NCI-H2081 (cell line): Measurements from ENCODE around the gene NMT1.

Source experiments
- DNase-seq, 2 experiments: peaks; one replicate each; lab custom pipeline; 2025; lab: John Stamatoyannopoulos, UW

Gene NMT1

DNA sequence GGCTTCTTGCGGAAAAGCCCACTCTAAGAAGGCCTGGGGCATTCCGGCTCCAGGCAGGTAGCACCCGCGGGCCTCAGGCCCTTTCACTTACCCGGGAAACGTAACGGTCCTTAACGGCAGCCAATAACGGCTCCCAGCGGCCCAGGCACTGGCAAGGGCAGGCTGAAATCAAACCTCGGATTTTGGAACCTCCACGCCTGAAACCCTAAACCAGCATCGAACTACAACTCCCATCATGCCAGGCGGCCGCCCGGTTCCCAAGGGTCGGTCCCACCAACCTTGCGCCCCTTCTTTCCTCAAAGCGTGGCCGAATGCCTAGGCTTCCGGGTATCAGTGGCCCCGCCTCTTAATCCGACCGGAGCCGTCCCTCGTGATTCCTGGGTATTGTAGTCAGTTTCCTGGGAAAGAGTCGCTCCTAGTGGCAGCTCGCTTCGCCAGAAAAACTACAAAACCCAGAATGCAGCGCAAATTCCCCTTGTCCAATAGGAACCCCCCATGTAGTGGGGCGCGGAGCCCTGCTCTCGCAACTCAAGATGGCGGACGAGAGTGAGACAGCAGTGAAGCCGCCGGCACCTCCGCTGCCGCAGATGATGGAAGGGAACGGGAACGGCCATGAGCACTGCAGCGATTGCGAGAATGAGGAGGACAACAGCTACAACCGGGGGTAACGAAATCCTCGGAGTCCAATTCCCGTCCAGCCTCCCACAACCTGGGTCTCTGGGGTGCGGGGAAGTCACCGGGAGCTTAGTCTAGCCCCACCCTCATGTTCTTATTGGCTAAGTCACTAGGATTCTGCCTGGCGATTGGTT lies at the start of gene NMT1:
NMT1 (plus strand) TSS at position 521 of the 809 bp plus-strand sequence; CDS start at position 534, 13 bp downstream.
- peak; percentile 100 for DNase-seq

DNA sequence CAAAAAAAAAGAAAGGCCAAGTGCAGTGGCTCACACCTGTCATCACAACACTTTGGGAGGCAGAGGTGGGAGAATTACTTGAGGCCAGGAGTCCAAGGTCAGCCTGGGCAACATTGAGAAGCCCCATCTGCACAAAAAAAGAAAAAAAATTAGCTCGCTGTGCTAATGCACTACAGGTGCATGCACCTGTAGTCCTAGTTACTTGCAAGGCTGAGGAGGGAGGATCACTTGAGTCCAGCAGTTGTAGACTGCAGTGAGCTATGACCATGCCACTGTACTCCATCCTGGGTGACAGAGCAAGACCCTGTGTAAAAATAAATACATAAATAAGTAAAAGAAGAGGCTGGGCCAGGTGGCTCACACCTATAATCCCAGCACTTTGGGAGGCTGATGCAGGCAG lies 49.4 kb upstream of the NMT1 start:
- no peak for DNase-seq

DNA sequence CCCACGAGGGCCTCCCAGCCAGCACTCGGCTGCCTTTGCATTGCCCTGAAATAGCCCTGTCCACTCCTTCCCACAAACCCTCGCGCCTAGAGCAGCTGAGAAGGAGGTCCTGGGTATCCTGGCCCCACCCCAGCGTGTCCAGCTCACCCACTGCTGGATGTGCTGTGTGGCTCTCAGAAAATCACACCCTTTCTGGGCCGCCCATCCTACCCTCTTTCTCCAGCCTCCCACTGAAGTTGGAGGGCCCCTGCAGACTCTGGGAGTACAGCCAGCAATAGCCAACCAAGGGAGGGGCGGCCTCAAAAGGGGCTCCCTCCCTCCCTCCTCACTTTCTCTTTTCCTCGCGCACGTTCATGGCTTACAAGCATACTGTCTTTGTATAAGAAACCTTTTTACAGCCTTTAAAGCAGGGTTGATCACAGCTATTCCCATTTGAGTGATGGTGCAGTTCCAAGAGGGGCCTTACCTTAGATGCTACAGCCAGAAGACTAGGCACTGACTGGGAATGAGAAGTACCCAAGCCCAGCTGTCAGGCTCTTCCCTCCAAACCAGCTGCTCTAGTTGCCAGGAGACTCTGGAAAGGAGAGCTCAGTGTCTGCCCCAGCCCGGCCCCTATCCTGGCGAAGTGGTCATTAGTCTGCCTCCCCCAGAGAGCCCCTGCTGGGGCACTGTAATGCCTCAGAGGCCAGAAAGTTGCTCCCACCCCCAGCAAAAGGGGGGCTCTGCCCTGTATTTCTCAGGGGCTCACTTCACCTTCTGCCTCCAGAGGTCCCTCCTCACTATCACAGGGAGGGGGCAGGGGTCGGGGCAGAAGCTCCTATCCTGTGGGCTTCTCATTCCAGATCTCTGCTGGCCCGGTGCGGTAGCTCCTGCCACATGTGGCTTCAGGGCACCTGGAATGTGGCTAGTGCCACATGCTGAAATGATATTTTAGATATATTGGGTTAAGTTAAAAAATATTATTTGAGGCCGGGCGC lies 47.8 kb upstream of the NMT1 start:
- DNase-seq, result peak; percentile 68 to 82

DNA sequence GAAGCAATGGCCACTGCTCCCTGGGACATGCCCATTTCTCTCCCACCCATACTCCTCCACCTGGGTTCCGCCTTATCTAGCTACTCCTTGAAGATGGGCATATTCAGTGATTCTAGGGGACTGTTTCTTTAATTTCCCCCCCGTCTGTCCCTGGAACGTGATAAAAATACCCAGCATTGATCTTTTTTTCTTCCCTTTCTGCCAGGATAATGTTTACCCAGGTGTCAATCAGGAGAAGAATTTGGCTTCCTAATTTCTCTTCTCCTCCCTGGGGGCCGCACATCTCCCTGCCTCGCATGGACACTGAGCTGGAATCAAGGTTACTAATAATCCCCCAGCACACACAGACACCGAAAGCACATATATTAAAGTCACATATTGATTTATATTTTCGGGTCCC lies 44.9 kb upstream of the NMT1 start:
- no peak for DNase-seq

DNA sequence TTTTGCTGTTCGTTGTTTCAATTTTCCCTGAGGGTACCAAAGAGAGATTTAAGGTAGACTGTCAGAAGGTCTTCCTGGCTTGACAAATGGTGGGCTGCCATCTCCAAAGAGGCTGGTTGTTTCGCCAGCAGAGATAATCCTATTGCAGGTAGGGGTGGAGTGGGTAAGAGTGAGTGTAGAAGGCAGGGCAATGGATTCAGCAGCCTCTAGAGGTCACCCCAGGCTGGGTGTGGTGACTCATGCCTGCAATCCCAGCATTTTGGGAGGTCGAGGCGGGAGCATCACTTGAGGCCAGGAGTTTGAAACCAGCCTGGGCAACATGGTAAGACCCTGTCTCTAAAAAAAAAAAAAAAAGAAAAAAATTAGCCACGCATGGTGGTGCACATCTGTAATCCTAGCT lies 44.3 kb upstream of the NMT1 start:
- DNase-seq, result no peak

DNA sequence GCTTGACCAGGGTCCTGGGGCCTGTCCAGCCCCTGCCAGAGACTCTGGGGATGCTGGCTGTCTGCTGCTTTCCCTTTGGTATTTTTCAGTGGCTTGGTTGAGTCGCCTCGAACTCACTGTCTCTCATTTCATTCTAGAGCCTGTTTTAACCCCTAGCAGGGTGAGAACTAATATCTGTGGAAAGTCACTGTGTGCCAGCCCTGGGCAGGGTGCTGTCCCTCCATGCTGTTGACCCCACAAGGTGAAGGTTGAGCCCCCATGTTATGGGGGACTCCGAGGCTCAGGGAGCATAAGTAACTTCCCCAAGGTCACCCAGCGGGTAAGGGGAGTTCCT lies 42.6 kb upstream of the NMT1 start:
- DNase-seq, result no peak

DNA sequence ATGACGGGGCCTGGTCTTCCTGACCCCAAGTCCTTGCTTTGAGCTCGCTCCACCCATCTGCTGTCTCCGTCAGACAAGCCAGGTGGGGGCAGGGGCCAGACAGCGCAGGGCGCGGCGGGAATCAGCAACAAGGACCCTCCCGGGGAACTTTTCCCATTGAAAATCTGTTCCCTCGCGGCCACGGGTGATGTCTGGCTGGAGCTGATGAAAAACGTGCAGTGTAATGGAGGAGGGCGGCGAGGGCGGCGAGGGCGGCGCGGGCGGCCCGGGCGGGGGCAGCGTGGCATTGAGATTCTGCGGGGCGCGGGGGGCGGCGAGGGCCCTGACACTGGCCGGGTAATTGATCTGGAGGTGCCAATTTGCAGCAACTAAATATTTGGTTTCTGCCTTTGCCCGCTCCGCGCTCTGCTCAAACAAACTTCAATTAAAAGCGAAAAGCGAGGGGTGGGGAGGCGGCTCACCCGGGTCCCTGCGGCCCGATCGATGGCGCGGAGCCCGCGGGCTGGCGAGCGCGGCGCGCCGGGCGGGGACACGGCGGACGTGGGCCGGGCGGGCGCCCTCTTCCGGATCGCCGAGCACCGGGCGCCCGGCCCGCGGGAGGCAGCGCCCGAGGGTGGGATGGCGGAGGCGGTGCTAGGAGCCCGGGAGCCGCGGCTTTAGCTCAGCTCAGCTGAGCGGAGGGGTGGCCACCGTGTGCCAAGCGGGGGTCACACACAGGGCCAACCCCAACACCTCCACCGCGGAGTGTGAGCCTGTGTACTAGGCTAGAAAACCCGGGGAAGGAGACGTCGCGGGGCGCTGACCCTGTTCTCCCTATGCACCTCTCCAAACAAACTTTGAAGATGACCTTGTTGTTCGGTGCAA lies 42.0 kb upstream of the NMT1 start:
- peak; percentile 37 to 51 for DNase-seq

DNA sequence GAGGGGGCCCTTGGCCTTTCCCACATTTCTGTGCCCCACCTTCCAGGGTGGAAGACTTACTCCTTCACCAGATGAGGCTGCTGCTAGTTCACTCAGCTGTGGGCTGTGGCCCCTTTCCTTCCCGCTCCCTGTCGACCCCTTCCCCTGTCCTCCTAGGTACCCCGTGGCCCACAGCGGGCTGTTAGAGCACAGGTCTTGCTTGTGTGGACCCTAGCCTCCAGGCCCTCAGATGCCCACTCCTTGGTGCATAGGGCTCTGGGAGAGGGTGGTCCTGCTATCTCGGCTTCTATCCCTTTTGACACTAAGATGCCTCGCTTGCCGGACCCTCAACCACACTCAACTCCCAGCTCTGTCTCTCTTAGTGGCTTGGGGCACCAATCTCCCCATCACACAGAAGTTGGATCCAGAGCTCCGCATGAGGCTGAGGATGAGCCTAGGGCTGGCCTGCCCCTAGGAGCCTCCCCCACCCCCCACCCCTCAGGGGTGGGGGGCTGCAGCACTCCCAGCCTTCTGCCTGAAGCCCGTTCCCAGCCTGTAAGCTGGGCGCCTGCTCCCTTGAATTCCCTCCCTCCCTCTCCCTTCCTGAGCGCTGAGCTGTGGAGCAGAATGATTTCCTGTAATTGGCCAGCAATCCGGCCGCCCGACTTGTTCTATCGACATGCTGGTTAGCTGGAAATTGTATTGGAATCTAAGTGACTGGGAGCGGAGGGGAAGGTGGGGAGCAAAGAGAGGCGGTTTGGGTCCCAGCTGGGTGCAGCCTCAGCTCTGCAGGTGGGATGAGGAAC lies 40.6 kb upstream of the NMT1 start:
- DNase-seq, result peak; percentile 20 to 24

DNA sequence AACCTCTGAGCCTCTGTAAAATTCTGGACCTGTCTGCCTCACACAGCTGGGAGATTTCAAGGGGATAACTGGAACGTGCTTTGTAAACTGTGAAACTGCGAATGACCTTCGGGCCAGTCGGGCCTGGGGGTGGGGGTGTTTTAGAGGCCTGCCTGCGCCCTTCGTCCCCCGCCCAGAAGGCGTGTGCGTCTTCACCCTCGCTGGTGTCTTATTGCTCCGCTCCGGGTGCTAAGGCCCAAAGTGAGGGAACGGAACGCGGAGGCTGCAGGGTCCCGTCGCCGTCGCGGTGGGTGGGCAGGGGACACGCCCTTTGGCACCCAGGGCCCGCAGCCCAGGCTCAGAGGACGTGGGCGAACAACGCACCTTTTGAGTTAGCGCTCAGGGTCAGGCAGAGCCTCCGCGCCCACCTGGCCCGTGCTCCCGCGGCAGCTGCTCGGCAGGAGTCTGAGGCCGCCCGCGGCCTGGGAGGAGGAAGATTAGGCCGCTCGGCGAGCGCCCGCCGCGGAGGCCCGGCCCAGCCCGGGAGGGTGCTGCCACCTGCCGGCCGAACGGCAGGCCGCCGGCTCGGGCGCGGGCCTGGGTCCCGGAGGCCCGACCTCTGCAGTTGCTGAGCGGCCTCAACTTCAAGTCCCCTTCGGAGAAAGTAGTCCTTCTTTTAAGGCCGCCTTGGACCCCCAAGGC lies 39.4 kb upstream of the NMT1 start:
- DNase-seq, result peak; percentile 63 to 68

DNA sequence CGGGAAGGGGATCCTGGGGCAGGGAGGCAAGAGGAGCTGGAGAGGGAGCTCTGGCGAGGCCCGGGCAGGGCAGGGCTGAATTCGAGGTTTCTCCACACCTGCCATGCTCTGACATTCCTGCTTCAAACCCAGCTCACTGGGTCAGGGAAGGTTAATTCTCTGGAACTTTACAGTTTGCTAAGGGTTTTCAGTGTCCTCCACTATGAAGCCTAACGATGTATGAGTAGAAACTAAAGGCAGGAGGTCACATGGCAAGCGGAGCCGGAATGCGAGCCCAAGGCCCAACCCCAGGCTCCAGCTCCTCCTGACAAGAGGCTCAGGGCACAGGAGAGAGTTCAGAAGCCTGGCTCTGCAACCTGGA lies 38.8 kb upstream of the NMT1 start:
- no peak for DNase-seq

DNA sequence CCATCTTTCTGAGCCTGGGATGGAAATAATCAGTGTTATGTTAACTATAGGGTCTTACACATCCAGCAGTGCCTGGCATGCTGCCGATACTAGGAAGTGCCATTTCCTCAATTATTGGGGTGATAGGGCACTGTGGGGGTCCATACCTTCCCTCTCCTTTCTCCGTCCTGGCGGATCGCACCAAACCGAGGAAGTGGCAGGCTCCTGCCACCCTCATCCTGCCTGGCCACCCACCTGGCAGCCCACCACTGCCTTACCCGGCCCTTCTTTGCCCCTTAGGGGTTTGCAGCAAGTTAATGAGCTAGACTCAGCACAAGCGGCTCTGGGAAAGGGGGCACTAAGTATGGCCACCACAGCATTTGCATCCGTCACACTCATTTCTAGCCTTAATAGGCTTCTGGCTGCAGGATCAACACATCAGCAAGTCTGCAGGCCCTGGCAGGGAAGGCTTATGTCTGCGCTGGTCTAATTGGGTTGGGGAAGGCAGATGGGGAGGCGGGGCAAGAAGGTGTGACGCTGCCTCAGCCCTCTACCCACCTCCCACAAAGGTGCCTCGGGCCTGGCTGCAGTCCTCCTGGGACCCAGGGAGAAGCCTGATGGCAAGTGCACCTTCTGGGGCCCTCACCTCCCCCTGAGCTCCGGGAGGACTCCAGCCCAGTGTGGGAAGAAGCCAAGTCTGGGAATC lies 38.3 kb upstream of the NMT1 start:
- DNase-seq, result no peak

DNA sequence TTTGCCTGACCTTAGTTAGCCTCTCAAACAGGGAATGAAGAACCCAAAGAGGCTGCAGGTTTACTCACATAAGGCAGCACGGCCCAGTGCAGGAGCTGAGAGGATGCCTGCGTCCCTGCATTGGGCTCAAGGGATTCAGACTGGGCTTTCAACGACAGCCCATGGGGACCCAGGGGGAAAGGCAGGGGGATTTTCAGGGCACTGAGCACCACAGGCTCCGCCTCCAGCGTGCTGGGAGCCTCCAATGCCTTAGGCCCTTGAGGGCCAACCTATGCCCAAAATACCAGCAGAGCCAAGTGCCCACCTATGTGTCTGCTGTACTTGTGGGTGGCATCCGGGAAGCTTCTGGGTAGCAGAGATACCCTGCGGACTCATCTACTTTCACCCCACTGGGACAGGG lies 32.0 kb upstream of the NMT1 start:
- no peak for DNase-seq

DNA sequence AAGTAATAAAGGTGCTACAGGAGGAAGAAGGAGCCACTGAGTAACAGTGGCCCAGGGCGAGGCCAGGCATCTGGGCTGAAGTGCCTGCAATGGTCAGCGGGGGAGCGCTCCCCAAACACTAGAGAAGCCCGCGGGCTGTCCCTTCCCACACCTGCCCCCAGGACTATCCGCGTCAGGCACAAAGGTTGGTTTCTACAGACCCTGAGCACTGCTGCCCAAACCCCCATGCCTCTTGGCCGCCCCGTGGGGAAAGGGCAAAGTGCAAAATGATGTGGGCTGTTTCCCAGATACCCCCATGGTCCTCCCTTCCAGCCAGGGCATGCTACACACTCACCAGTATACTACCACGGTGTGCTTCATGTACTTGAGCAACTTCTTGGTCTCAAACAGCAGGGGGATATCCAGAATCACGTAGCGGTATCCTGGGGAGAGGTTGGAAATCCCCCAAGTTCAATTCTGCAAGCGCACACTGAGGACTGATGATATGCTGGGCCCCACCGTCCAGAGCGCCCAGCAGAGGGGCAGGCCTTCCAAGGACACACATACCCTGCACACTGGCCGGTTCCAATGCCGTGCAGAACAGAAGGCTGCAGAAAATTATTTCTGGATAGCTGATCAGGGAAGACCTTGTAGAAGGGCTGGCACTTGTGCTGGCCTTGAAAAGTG lies 31.2 kb upstream of the NMT1 start:
- no peak for DNase-seq

DNA sequence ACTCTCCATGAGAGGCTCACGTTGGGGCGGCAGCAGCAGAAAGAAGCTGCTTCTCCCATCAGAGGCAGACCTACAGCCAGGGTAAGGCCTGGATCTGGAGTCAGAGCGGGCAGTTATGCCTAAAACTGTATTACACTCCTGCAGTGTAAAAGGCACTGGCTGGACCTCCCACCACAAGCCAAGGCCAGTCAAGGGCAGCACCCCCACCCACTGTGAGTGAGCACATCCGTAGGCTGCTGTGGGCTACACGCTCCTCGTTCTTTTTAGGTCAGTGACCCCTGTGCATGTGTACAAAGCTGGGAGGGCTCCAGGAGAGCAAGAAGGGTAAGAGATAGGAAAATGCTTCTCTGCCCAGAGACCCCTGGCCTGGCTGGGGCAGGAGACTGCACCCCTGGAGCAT lies 30.4 kb upstream of the NMT1 start:
- no peak for DNase-seq

DNA sequence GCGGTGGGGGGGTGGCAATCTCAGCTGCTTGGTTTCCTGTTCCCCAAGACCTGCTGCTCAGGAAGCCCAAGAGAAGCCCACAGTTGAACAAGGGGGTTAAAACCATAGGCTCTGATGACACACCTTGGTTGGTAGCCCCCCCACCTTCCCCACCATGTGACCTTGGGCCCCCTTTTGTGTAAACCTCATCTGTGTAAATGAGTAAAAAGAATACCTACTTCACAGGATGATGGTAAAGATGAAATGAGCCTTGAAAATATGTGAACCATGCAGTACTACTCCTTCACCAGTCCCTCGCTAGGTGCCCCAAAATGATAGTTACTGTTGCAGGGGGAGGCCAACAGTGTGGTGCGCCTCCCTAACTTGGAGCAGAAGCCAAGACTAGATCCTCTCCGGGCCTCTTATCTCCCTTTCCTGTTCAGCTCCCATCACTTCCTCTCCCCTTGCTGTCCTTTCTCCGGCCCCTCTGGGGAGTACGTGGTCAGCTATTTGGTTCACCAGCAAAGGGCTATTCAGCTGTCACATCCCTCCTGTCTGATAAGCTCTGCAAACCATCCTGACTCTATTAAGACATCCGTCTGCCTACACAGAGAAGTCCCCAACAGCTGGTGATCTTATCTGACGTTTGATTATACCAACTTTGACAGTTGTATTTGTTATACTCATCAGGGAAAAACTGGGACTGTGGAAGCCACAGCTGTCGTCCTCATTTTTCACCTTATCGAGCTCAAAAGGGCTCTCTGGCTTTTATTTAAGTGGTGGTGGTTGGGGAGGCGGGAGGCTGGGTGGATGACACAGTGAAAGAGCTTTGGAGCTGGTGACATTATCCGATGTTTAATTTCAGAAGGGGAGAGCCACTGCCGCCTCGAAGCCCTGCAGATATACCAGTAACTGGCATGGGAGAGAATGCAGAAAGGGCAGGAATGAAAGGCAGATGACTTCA lies 29.6 kb upstream of the NMT1 start:
- no peak for DNase-seq

DNA sequence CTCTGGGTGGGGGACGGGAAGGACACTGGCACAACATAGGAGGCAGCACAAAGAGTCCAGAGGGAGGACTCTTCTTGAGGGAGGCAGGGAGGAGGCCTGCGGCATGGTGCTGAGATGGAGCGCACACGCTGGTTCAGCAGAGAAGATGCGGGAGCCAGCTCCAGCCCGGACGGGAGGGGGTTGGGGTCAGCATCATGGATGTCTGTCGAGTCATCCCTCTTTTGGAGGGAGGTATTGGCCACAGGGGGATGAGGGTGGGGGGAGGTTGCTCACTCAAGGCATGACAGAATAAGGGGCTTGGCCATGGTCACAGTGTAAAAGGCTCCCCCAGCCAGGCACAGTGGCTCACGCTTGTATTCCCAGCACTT lies 29.0 kb upstream of the NMT1 start:
- DNase-seq, result no peak

DNA sequence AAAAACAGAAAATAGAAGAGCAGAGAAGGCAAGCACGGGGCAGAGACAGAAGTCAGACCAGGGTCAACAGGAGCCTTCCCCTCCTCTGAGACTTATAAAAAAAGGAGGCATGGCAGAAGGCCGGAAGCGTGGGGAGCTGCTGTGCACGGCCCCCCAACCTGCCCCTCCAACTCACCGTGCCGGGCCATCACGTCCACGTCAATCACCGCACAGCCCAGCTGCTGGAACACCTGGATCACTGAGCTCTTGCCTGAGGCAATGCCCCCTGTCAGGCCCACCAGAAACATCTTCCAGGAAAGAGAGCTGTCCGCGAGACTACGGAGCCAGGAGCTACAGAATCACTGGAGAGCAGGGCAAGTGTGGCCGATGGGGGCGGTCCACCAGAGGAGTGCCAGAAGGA lies 26.5 kb upstream of the NMT1 start:
- no peak for DNase-seq

DNA sequence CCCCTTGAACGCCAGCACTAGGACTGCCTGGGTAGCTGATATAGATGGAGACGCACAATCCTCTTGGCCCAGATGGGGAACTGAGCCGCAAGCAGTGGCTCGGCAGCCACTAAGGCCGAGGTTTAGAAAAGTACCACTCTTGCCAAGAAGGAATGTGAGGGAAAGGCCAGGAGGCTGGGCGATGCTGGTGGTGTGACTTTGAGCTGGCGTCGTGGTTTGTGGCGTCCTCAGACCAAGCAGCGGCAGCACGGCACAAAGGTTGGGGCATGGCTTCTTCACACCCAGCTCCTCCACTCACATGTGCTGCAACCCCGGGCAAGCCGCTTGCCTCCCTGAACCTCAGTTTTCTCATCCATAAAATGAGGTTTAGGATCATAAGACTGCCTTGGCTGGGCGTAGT lies 25.3 kb upstream of the NMT1 start:
- no peak for DNase-seq

DNA sequence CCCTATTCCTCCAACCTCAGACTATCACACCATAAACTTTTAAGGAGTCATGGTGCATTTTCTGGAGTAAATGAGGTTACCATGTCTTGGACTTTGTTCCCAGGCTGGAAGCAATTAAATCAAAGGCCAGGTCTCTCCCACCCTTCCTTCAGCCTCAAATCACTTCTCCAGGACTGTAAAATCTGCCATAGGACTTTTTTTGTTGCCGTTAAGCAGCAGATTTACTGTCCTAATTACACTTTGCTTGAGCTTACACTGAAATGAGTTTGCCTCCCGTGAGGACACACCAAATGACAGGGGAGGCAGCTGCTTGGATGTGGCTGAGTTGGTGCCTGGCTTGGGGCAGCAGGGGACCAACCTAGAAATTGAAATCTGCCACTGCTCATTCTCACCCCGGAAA lies 24.4 kb upstream of the NMT1 start:
- DNase-seq, result peak in 1 of 2 experiments; percentile 16
